NCI-H2029 treated with DMSO at 0.1 percent for 48 hours (cell line): Measurements from ENCODE around the gene PBLD.
"Not testable (repeated sequence)": the region's sequence is repeated elsewhere in the genome, so short reads cannot be mapped to it uniquely, and the experiment has no call there.

ENCODE experiments used
- DNase-seq: peaks from one replicate; lab custom pipeline; 2025; lab: John Stamatoyannopoulos, UW

Gene PBLD

DNA sequence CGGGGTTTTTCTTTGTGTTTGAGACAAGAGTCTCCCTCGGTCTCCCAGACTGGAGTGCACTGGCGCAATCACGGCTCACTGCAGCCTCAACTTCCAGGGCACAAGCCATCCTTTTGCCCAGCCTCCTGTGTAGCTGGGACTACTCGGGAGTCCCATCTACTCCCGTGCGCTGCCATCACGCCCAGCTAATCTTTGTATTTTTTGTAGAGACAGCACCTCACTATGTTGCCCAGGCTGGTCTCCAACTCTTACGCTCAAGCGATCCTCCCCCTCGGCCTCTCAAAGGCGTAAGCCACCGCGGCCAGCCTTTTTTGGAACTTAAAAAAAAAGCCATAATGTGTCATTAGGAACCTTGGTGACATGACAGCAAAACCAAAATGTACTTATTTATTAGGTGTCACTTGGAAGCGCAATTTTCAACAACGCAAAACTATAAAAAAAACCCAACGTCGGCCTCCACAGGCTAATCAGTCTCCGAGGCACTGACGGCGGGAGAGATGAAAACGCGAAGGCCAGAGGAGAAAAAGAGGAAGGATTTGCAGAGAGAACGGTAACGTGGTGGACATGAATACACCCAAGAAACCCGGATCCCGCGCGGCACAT lies 1.8 kb downstream of the PBLD start:
- DNase-seq, result no peak

- DNase-seq, result no peak
These were observed 3.2 kb downstream of the PBLD start for GRCh38 chr10:68329506-68329861.

DNA sequence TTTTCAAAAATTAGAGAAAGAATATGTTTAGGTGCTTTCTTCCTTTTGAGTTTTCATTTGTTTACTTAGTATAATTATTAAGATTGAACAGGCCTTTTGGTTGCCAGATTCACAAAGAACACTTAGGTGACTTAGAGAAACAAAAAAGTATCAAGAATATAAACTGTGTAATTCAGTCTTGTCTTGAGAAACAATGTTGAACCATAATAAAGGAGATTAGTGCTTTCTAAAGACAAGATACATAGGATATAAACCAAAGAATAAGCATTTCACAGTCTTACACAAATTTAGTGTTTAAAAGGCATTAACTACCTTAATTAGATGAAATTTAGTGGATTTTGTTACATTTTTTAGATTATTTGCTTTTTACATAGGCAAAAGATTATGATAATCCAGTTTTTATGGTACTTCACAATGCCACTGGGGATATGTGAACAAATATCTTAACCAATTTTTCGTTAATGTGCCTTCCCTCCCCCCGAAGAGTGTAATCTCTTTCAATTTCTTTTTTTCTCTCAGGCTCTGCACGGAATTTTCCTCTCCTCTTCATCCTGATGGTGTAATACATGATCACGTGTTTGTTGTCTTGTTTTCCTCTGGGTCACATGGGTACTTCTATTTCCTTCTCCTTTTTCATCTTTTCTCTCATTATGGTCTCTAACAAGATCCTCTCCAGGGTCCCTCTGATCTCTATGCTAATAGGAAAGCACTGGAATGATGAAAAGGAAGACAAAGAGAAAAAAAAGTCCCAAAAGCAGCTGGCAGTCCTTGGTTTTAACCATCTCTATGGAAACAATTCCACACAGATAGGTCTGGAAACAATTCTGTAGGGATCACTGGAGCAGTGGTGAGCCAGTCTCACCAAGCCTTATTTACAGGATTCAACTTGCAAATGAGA lies 4.6 kb downstream of the PBLD start:
- DNase-seq, result peak; percentile 31

- not testable (repeated sequence) for DNase-seq
These were observed 8.3 kb downstream of the PBLD start for GRCh38 chr10:68324396-68324795.

GRCh38 chr10:68318331-68319059 lies 14.2 kb downstream of the PBLD start:
- DNase-seq, result no peak

- no peak for DNase-seq
These were observed 17.1 kb downstream of the PBLD start for GRCh38 chr10:68315582-68315981.

DNA sequence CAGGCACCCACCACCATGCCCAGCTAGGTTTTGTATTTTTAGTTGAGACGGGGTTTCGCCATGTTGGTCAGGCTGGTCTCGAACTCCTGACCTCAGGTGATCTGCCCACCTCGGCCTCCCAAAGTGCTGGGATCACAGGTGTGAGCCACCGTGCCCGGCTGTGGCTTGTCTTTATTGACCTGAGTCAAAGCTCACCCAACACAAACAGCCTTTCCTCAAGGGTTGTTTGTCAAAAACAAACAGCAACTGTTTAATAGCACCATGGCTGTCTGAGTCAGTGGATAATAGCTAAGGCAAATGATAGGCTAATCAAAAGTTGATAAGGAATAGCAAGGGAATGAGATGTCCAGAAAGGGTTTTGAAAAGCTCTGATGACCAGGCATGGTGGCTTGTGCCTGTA lies 17.8 kb downstream of the PBLD start:
- DNase-seq, result not testable (repeated sequence)

DNA sequence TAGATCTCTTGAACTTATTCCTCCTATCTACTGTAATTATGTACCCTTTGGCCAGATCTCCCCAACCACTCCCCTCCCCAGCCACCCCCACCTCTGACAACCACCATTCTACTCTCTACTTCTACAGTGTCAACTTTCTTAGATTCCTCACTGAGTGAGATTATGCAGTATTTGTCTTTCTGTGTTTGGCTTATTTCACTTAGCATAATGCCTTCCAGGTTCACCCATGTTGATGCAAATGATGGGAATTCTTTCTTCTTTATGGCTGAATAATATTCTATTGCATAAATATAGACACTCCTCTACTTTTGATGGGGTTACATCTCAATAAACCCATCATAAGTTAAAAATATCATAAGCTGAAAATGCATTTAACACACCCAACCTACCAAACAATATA lies 22.2 kb downstream of the PBLD start:
- DNase-seq, result no peak

GRCh38 chr10:68305854-68306253 lies 26.9 kb downstream of the PBLD start:
- no peak for DNase-seq

DNA sequence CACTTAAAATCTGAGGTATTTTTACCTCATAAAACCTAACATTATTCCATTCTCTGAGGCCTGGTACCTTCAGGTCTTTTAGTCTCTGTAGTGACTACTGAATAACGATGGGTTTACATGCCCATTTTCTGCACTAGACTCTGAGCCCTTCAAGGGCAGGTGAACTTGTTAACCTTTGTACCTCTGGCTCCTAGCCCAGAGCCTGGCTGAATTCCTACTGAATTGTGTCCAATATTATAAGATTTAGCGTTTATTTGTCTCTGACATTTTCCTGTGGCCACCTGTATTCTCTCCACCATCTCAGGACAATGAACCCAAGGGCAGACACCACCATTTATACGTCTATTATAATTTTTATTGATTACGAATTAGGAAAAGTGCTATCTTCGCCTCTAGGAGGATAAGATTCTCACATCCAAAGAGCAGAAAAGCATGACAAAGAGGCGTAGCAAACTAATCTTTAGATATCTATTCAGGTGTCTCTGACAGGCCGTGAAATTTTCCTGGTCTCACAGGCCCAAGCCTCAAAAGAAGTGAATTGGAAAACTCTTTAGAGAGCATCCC lies 28.8 kb downstream of the PBLD start:
- DNase-seq, result no peak

GRCh38 chr10:68302871-68303270 lies 29.9 kb downstream of the PBLD start:
- no peak for DNase-seq

DNA sequence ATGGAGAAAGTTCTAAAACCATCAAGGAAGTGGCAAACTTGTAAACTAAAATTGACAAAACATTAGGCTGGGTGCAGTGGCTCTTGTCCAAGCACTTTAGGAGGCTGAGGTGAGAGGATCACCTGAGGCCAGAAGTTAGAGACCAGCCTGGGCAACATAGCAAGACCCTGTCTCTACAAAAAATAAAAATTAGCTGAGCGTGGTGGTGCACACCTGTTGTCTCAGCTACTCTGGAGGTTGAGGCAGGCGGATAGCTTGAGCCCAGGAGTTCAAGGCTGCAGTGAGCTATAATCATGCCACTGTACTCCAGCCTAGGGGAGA lies 30.3 kb downstream of the PBLD start:
- no peak for DNase-seq

DNA sequence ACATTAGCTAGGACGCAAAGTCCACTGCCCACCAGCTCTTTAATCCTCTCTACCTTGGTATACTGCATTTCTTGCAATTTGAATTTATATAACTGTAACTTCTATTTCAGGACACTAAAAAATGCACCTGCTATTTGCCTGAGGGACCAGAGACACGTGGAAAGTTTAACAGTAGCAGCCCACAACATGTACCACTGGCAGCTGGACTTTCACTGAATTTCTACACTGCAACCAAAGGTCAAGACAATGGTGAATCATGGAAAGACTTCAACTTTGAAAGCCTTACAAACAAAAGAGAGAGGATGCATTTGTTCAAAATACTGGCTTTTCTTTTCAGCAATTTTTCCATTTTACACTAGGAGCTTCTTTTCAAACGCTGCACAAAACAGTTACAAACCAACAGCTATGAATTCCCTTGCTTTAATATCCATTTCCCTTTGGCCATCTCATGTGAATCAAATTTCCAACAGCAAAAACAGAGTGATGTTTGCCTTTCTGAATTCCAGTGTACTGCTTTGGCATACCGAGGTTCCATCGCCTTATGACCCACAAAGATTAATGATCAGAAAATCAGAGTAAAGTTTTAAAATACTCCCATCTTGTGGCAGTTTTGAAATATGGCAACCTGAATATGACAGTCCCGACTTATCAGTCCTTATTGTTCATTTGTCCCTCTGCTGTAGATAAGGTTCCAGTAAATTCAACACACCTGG lies 30.8 kb downstream of the PBLD start:
- no peak for DNase-seq

DNA sequence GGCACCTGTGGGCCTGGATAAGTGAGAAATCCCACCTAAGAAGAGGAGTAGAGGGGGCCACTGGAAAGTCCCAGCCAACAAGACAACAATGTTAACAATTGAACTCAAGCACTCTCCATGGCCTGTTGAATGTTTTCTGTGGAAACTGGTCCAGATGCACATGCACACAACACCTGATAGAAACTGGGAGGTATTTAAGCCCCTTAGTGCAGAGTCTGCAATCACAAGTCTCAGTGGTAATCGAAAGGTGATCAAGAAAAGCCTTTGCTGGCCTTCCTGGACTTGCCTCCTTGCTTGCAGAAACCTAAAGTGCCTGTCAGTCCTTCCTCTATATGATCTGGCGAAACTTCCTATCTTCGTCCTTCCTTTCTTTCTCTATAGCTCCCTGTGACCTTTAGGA lies 31.4 kb downstream of the PBLD start:
- DNase-seq, result no peak

DNA sequence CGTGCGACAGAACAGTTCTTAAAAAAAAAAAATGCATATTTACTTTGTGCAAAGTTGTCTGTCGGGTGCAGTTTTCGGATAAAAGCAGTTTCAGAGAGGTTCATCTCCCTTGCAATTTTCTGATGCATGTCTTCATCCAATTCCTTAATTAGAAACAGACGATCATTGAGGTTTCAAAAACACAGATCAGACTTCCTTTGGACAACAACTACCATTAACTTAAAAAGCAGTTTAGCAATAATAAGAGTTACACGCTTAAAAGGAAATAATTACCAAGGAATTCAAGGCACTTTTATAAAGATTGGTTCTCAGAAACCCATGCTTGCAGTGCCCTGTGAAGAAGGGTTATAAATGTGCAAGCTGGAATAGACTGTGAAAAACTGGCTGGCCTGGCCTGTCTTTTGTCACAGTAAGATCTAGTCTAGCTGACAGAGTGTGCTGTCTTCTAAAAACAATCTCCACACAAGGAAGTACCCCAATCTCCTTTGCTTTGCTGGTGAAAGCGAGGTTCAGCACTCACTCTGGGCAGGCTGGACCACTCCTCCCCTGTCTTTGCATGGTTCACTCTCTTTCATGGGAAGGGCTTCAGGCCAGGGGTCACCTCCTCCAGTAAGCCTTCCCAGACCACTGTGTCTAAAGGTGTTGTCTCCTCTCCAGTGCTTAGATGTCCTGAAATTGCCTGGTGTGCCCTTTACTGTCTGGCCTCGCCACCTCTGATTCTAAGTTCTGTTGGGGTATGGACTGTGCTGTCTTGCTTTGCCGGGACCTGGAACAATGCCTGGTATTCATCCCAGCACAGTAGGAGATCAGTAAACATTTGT lies 35.7 kb downstream of the PBLD start:
- no peak for DNase-seq

GRCh38 chr10:68290736-68291135 lies 42.0 kb downstream of the PBLD start:
- DNase-seq, result no peak

- DNase-seq, result no peak
These were observed 44.0 kb downstream of the PBLD start for GRCh38 chr10:68288717-68289116.

DNA sequence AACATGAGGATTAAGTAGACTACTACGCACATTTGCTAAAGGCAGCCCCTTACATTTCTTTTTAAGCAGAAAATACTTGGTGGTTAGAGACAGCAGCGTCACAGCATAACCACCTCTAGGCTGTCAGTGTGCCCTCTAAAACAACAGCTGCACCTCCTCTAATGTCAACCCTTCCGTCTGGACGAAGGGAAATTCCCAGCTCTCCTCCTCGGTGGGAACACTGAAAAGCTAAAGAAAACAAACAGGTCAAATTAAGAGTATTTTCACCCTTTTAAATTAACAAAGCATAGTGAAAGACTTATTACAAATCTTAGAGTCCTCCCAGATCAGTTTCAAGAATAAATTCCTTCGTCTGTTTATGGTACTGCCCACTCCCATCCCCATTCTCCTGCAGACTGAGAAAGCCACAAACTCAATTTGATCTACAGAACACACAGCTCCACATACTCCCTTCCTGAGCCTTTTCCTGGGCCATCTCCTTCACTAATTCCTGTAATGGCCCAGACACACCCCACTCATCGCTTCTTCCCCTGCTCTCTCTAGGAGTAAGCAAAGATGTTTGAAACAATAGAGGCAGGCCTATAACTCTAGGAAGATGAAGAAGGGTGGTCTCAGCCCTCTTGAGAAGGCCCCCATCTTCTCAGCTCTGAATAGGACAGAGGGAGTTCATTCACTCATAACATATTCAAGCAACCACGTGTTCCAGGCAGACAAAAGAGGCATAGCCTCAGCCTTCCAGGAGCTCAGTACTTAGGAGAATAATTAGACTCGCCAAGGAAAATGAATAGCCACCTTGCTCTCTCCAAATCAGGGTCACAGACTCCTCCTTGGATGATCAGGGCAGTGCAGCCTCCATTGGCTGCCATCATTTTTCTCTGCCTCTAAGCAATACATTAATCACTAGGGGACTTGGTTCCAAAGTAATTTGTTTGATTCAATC lies 48.4 kb downstream of the PBLD start:
- no peak for DNase-seq

DNA sequence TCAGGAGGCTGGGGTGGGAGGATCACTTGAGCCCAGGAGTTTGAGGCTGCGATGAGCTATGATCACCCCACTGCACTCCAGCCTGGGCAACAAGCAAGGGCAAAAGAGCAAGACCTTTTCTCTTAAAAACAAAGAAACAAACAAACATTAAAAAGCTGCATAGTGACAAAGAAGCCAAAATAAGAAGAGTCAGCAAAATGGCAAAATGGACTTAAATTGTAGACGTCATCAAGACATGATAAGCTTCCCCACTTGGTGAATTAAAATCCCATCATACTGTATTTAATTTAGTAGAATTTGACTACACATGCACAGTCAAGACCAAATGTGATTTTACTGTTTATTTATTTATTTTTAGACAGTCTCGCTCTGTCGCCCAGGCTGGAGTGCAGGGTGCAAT lies 52.0 kb downstream of the PBLD start:
- DNase-seq, result no peak
